ENCODE data around the gene PKDCC.

- TF ChIP-seq CTCF (IDR thresholded peaks at IDR 0.05) (no peak), POLR2AphosphoS5 (IDR thresholded peaks at IDR 0.05) (no peak), POLR2A (IDR thresholded peaks at IDR 0.05) (no peak), EP300 (IDR thresholded peaks at IDR 0.05) (no peak)
Observed at GRCh38 chr2:42096869-42097591, 49.2 kb downstream of the PKDCC start.

Data from suprapubic skin (tissue), 4 donors.